DOHH2 (cell line): ENCODE measurements around the gene CDKN1A.

Experiments
- EZH2phosphoT487 ChIP-seq: fragments of 200-600 bp; sonication (generic); IDR thresholded peaks from 2 replicates; pipeline ENCODE4 v1.6.1; 2017; ENCODE audit warnings: borderline replicate concordance, mild to moderate bottlenecking, antibody characterized with exemption, low read length, moderate library complexity, mixed read lengths
- TF ChIP-seq, protein P1 (sequence below): fragments of 200-600 bp; sonication (generic); IDR thresholded peaks from one replicate; pipeline ENCODE4 v1.5.1; 2014; ENCODE audit warnings: antibody characterized with exemption, mild to moderate bottlenecking, low read depth, low read length; ENCODE audit not compliant: poor library complexity, severe bottlenecking

DNA sequence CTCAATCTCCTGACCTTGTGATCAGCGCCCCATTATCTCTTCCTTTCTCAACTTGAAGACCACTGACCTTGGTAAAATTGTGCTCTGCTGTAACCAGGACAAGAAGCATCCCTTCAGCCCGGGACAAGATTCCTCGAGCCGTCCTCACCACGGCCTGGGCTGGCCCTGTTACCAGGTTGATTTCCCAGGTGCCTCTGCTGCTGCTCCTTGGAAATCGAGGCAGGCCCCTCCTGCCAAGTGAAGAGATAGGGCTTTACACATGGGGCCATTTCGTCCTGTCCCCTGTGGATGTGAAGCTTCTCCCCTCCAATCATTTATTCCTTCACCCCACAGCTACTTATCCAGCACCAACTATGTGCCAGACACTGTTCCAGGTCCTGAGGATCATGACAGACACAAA, 40.6 kb downstream of the CDKN1A start:
- TF ChIP-seq, protein P1, sequence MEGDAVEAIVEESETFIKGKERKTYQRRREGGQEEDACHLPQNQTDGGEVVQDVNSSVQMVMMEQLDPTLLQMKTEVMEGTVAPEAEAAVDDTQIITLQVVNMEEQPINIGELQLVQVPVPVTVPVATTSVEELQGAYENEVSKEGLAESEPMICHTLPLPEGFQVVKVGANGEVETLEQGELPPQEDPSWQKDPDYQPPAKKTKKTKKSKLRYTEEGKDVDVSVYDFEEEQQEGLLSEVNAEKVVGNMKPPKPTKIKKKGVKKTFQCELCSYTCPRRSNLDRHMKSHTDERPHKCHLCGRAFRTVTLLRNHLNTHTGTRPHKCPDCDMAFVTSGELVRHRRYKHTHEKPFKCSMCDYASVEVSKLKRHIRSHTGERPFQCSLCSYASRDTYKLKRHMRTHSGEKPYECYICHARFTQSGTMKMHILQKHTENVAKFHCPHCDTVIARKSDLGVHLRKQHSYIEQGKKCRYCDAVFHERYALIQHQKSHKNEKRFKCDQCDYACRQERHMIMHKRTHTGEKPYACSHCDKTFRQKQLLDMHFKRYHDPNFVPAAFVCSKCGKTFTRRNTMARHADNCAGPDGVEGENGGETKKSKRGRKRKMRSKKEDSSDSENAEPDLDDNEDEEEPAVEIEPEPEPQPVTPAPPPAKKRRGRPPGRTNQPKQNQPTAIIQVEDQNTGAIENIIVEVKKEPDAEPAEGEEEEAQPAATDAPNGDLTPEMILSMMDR: no peak
- no peak for TF ChIP-seq EZH2phosphoT487
